Naive B cell (primary cell): ENCODE data around the gene ARHGAP24. TPM values are rescaled to one million over a fixed set of nuclear protein-coding genes. Genes with fewer than 3 reads are reported as not detected.
"Not testable (repeated sequence)": the region's sequence is repeated elsewhere in the genome, so short reads cannot be mapped to it uniquely, and the experiment has no call there.

Source experiments
- ATAC-seq, 2 donors: fragments of 150-1000 bp; cut with Tn5 transposase; 2 replicates each; pipeline ENCODE4 v1.10.0; 2021; ENCODE audit warnings: low read depth in 2 of 2, mild to moderate bottlenecking in 2 of 2, moderate library complexity in 2 of 2
- DNase-seq: peaks from one replicate; pipeline ENCODE4 v3.0.0; 2022
- H3K27ac Mint-ChIP-seq, 6 donors: one replicate each; pipeline ENCODE4 v1.8.0; 2020 to 2022; ENCODE audit warnings: mild to moderate bottlenecking in 6 of 6, mixed read lengths in 6 of 6, moderate library complexity in 5 of 6, inconsistent platforms in 2 of 6
- H3K27me3 Mint-ChIP-seq, 3 donors: one replicate each; pipeline ENCODE4 v1.8.0; 2021 to 2022; ENCODE audit warnings: mixed read lengths in 3 of 3, mild to moderate bottlenecking in 1 of 3
- H3K36me3 Mint-ChIP-seq, 2 donors: one replicate each; pipeline ENCODE4 v1.8.0; 2020 to 2022; ENCODE audit warnings: mixed read lengths in 2 of 2, inconsistent platforms in 1 of 2, mild to moderate bottlenecking in 1 of 2
- H3K4me1 Mint-ChIP-seq, 3 donors: one replicate each; pipeline ENCODE4 v1.8.0; 2020 to 2022; ENCODE audit warnings: mixed read lengths in 3 of 3, inconsistent platforms in 1 of 3, mild to moderate bottlenecking in 1 of 3, moderate library complexity in 1 of 3
- H3K4me3 Mint-ChIP-seq, 8 donors: one replicate each; pipeline ENCODE4 v1.8.0; 2020 to 2022; ENCODE audit warnings: mild to moderate bottlenecking in 8 of 8, mixed read lengths in 8 of 8, moderate library complexity in 8 of 8, inconsistent platforms in 2 of 8
- H3K9me3 Mint-ChIP-seq, 7 donors: one replicate each; pipeline ENCODE4 v1.8.0; 2020 to 2022; ENCODE audit warnings: mixed read lengths in 7 of 7, mild to moderate bottlenecking in 5 of 7, inconsistent platforms in 2 of 7, moderate library complexity in 1 of 7
- polyA plus RNA-seq, 6 donors: library from polyadenylated mRNA; unstranded; fragments of 300-500 nt; fragmentation: Illumina TruSeq; gene quantifications; one replicate each; pipeline ENCODE4 v1.2.3, GENCODE V29; 2021; ENCODE audit warnings: low read depth in 6 of 6

Gene ARHGAP24
- polyA plus RNA-seq, 6 donors from 2014 or later = 32.0 to 136 (median 109) TPM

DNA sequence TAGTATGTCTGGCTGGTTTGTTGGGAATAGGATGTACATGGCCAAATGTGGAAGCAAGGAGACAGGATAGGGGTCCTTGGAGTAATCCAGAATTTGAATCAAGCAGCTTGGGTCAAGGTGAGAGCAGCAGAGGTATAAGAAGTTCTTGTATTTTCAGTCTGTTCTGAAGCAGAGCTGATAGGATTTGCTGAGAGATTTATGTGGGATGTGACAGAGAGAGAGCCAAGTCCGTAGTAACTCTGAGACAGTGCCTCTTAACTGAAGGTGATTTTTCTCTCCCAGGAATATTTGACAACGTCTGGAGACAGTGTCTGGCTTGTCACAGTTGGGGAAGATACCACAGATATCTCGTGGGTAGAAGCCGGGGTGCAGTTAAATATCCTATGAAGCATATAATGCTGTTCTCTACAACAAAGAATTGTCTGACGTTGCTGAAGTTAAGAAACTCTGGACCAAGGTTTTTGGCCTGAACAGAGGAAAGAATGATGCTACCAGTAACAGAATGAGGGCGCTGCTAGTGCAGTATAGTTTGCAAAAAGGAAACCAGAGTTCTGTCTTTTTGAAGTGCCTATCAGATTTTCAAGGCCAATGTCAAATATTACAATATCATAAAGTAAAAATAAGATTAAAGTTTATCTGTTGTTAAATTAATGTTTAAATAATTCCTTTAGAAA lies 184.0 kb downstream of the ARHGAP24 start:
- DNase-seq (no peak), ATAC-seq (peak in 1 of 2 donors; percentile 38)
- Mint-ChIP-seq H3K4me1 (peaks cover 30 to 70% (median 32%) of the 10 kb centered on the region in 3 donors), H3K27ac (peak overlapping the region in 5 of 6 donors; percentile 75 to 95 (median 86)), H3K27me3 (no peaks in the 10 kb centered on the region), H3K36me3 (no peaks in the 10 kb centered on the region), H3K9me3 (peaks cover 0 to 7% (median 0%) of the 10 kb centered on the region in 7 donors), H3K4me3 (peak overlapping the region in 5 of 8 donors; percentile 10 to 69 (median 25))

DNA sequence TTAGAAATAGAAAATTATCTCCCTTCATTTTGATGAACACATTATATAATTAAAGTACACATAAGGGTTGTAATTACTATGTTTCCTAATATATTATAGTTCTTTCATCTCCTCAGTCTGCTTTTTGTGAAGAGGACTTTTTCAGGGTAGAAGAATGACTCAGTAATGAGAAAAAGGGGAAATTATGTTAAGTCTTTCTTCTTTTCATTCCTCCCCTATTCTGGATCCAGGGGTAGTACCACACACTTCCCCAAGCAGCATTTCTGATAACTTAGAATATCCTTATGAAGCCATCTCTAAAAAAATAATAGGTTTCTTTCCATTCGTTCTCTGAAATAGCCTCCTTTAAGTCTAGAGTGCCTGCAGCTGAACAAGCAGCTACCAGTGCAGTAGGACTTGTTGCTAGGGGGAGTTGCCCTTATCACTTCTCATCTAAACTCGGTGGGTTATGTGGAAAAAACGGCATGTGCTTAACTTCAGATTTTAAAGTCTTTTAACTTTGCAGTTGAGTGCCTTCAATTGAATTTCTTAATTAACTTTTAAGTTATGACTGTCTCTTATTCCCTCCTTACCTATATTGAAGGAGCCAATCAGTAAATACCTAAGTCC lies 184.8 kb downstream of the ARHGAP24 start:
- no peak for DNase-seq
- Mint-ChIP-seq H3K27me3 (no peaks in the 10 kb centered on the region), H3K27ac (peak overlapping the region; percentile 58 to 96 (median 86)), H3K9me3 (peaks cover 0 to 10% (median 2%) of the 10 kb centered on the region in 7 donors), H3K36me3 (no peaks in the 10 kb centered on the region), H3K4me1 (peaks cover 26 to 65% (median 32%) of the 10 kb centered on the region in 3 donors), H3K4me3 (peak overlapping the region in 7 of 8 donors; percentile 52 to 81 (median 78))
- peak; percentile 44 to 50 for ATAC-seq

DNA sequence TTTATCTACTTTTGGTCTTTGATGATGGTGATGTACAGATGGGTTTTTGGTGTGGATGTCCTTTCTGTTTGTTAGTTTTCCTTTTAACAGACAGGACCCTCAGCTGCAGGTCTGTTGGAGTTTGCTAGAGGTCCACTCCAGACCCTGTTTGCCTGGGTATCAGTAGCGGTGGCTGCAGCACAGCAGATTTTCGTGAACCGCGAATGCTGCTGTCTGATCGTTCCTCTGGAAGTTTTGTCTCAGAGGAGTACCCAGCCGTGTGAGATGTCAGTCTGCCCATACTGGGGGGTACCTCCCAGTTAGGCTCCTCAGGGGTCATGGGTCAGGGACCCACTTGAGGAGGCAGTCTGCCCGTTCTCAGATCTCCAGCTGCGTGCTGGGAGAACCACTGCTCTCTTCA lies 191.7 kb downstream of the ARHGAP24 start:
- H3K4me3 Mint-ChIP-seq, DNase-seq, H3K27me3 Mint-ChIP-seq, ATAC-seq: not testable (repeated sequence)
- H3K9me3 Mint-ChIP-seq = peaks cover 3 to 37% (median 19%) of the 10 kb centered on the region in 7 donors
- H3K27ac Mint-ChIP-seq = peak overlapping the region in 2 of 6 donors; percentile 39 to 87
- peaks cover 37 to 58% (median 39%) of the 10 kb centered on the region in 3 donors for H3K4me1 Mint-ChIP-seq
- H3K36me3 Mint-ChIP-seq = peaks cover 13 to 22% of the 10 kb centered on the region in 2 donors

DNA sequence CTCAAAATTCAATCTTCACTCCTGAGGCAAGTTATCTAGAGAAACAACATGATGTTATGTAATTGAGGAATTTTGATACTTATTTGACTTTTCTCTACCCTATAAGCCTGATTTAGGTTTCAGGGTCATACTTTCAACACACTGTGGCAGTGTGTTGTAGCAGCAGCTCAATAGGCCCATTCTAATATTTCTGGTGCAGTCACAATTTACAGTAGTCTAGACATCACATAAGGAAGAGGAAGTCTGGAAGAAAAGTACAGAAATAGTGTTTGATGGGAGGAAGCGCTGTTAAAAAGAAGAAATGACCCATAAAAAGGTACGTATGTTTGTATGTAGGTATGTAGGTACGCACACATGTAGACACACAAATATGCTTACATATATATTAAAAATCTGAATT lies 194.3 kb downstream of the ARHGAP24 start:
- Mint-ChIP-seq H3K4me1 (peaks cover 56 to 76% (median 60%) of the 10 kb centered on the region in 3 donors), H3K36me3 (peaks cover 18 to 22% of the 10 kb centered on the region in 2 donors), H3K27me3 (no peaks in the 10 kb centered on the region), H3K27ac (peak overlapping the region; percentile 37 to 96 (median 85)), H3K4me3 (peak overlapping the region in 6 of 8 donors; percentile 0 to 47 (median 27)), H3K9me3 (peaks cover 2 to 29% (median 12%) of the 10 kb centered on the region in 7 donors)
- DNase-seq = peak; percentile 57
- peak; percentile 93 to 94 for ATAC-seq

DNA sequence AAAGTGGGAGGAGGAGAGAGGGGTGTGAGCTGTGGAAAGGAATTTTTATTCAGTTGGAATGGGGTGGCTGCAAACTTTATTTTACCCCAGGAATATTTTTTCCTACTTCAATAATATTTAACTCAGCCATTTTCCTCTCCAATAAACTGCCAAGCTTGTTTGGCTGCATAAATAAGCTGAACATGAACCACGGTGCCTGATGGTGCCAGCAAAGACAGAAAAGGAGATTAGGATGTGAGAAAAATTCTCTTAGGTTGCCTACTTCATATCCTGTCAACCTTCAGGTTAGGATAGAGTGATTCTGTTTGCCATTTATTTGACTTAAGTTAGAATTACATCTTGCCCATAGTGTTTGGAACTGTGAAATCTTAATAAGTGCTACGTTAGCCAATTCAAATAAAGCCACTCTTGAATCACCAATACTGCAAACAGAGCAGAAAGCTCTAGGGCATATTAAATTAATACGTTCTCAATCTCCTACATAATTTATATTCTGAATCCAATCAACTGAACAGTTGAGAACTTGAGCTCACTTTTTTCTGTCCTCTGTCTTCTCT lies 195.1 kb downstream of the ARHGAP24 start:
- Mint-ChIP-seq H3K27me3 (no peaks in the 10 kb centered on the region), H3K9me3 (peaks cover 1 to 24% (median 11%) of the 10 kb centered on the region in 7 donors), H3K4me3 (peak overlapping the region in 5 of 8 donors; percentile 13 to 63 (median 51)), H3K36me3 (peaks cover 18 to 20% of the 10 kb centered on the region in 2 donors), H3K27ac (peak overlapping the region in 5 of 6 donors; percentile 5 to 95 (median 93)), H3K4me1 (peaks cover 56 to 84% (median 60%) of the 10 kb centered on the region in 3 donors)
- no peak for DNase-seq
- ATAC-seq = no peak

DNA sequence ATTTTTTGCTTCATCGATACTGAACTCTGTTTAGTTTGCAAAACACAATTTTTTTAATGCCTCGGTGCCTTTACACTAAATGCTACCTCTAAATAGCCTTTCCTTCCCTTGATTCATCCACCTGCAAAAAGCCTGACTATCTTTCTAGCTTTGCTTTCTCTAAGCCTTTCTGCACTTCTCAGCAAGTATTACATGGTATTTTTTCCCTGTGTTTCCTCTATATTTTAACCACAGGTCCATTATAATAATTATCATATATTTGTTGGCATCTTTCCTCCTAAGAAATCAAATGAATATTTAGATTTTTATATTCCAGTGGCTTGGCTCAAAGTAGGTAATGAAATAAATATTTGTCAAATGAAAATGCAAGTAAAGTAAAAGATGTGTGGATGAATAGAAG lies 196.2 kb downstream of the ARHGAP24 start:
- Mint-ChIP-seq H3K36me3 (peaks cover 11 to 13% of the 10 kb centered on the region in 2 donors), H3K27me3 (no peaks in the 10 kb centered on the region), H3K4me3 (peak overlapping the region in 4 of 8 donors; percentile 51 to 66 (median 61)), H3K9me3 (peaks cover under 1 to 15% (median 8%) of the 10 kb centered on the region in 7 donors), H3K27ac (peak overlapping the region in 4 of 6 donors; percentile 62 to 94 (median 78)), H3K4me1 (peaks cover 52 to 89% (median 55%) of the 10 kb centered on the region in 3 donors)
- ATAC-seq = no peak
- DNase-seq = no peak

DNA sequence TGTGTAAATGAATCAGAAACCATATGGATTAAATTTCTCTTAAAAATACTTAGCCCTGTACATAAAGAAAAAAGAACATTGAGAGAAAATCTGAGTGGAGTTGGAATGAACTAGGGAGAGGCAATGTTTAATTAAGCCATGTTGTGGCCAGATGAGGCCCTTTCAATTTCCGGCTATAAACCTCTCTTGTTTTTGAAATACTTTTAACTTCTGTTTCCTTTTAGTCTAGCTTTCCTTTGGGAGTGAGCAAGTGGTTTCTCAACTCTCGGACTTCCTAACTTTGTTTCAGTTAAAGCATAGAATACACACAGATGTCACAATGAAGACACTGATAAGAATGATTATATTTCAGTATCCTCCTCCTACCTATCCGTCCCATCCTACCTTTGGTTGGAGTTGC lies 197.2 kb downstream of the ARHGAP24 start:
- peak overlapping the region in 5 of 6 donors; percentile 44 to 94 (median 62) for H3K27ac Mint-ChIP-seq
- H3K36me3 Mint-ChIP-seq = peaks cover 18 to 19% of the 10 kb centered on the region in 2 donors
- no peaks in the 10 kb centered on the region for H3K27me3 Mint-ChIP-seq
- H3K9me3 Mint-ChIP-seq = peaks cover 0 to 9% (median 5%) of the 10 kb centered on the region in 7 donors
- H3K4me1 Mint-ChIP-seq = peaks cover 48 to 94% (median 57%) of the 10 kb centered on the region in 3 donors
- DNase-seq (no peak), ATAC-seq (no peak)
- H3K4me3 Mint-ChIP-seq = peak overlapping the region in 6 of 8 donors; percentile 0 to 71 (median 54)

DNA sequence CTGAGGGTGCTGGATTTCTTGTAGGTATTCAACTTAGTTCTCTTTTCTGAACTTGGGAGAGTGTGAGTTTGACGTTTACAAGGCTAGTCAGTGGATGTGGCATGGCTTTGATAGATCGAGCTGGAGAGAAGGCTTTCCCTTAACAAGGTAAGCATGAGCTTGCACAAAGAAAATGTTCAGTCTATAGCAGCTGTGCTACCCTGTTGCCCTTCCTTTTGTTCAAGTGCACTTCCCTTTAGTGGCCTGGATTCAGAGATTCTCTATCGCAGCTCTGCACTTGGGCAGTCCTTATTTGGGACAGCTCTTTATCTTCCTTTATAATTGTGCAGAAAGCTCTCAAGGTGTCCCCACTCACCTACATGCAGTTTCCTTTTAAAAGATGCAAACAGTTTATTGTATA lies 198.0 kb downstream of the ARHGAP24 start:
- Mint-ChIP-seq H3K4me3 (peak overlapping the region in 6 of 8 donors; percentile 9 to 66 (median 54)), H3K27me3 (no peaks in the 10 kb centered on the region), H3K9me3 (peaks cover 0 to 1% (median 0%) of the 10 kb centered on the region in 7 donors), H3K27ac (peak overlapping the region in 3 of 6 donors; percentile 78 to 94 (median 86)), H3K4me1 (peaks cover 52 to 94% (median 53%) of the 10 kb centered on the region in 3 donors), H3K36me3 (peaks cover 12 to 16% of the 10 kb centered on the region in 2 donors)
- no peak for DNase-seq
- ATAC-seq = no peak

DNA sequence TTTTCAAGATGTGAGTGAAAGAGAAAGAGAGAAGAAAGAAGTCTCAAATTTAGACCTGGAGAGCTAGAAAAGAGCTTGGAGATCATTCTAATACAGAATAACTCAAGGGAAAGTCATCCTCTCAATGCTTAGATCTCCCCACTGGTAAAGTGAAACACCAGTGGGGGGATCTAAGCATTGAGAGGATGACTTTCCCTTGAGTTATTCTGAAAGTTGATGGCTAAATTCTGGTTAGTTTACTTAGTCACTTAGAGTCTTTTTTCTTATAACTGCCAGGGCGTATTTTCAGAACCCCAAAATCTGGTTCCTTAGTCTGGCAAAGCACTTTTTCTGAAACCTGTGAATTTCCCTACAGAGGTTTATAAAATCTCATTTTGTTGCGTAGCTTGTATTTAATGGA lies 198.6 kb downstream of the ARHGAP24 start:
- H3K4me3 Mint-ChIP-seq = peak overlapping the region in 6 of 8 donors; percentile 9 to 72 (median 54)

DNA sequence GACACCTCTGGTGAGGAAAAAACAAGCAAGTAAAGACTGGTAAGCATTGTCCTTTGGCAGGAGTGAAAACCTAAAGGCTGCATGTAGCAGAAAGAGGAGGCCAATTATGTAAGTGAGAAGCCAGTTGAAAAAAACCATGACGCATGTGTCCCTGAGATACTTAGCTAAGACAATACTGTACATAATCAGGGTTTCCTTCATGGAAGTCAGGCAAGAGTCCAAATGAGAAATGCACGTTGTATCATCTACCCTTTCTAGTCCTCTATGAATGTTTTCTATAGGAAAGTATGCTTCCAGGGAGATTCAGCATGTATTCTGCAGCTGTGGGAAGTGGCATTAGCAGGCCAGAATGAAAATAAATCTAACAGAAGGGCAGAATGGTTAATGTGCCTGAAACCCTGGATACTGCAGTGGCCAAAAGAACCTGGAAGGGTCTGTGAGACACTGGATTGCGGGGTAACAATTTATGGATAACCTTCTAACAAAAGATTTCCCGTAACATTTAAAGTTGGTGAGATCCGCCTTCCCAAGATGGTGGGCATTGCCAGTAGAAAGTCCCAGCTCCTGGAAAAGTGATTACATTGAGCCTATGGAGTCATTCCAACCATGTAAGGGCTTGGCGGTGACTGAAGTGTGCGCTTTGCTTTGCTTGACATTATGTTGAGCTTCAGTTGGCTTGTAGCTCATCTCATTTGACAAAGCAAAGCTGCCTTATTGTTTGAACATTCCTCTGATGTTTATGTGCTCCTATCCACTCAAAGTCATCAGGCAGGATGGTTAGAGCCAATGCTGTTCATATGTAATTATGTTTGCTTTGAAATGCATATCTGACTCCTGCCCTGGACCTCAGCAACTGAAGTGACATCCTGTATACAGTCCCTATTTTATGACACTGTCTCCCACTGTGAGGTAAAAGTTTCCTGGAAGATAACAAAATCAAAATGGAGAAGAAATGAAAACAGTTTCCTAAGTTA lies 200.4 kb downstream of the ARHGAP24 start:
- Mint-ChIP-seq H3K27me3 (no peaks in the 10 kb centered on the region), H3K36me3 (peaks cover 16 to 20% of the 10 kb centered on the region in 2 donors), H3K9me3 (no peaks in the 10 kb centered on the region), H3K27ac (peak overlapping the region in 5 of 6 donors; percentile 1 to 94 (median 45)), H3K4me1 (peaks cover 57 to 95% (median 59%) of the 10 kb centered on the region in 3 donors), H3K4me3 (no peak overlapping the region)
- ATAC-seq = no peak
- DNase-seq = no peak

More for the DNA sequence above, 198.6 kb downstream of the ARHGAP24 start:
- H3K27ac Mint-ChIP-seq = peak overlapping the region in 3 of 6 donors; percentile 17 to 94 (median 36)
- peaks cover 51 to 94% (median 51%) of the 10 kb centered on the region in 3 donors for H3K4me1 Mint-ChIP-seq
- H3K36me3 Mint-ChIP-seq = peaks cover 12 to 16% of the 10 kb centered on the region in 2 donors
- DNase-seq = no peak
- no peak for ATAC-seq
- H3K9me3 Mint-ChIP-seq = no peaks in the 10 kb centered on the region
- H3K27me3 Mint-ChIP-seq = no peaks in the 10 kb centered on the region

DNA sequence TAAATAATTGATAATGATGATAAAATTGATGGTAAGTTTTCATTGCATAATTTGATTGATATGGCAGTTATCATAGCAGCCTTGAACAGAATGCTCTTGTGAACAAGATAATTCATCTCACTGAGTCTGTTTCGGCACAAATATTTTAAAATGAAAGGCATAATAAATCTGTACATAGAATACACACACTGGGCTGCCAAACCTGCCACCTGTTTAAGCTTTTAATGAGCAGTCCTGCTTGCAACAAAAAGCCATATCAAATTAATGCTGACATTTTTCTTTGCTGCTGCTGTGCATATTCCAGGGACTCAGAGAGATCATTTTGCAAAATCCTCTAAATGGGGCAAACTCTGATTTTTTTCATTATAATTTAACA lies 201.1 kb downstream of the ARHGAP24 start:
- no peak for ATAC-seq
- H3K9me3 Mint-ChIP-seq = no peaks in the 10 kb centered on the region
- peak overlapping the region in 2 of 6 donors; percentile 16 to 30 for H3K27ac Mint-ChIP-seq
- DNase-seq = no peak
- peak overlapping the region in 1 of 8 donors; percentile 1 for H3K4me3 Mint-ChIP-seq
- no peaks in the 10 kb centered on the region for H3K27me3 Mint-ChIP-seq
- H3K4me1 Mint-ChIP-seq = peaks cover 53 to 93% (median 56%) of the 10 kb centered on the region in 3 donors
- peaks cover 16 to 20% of the 10 kb centered on the region in 2 donors for H3K36me3 Mint-ChIP-seq

DNA sequence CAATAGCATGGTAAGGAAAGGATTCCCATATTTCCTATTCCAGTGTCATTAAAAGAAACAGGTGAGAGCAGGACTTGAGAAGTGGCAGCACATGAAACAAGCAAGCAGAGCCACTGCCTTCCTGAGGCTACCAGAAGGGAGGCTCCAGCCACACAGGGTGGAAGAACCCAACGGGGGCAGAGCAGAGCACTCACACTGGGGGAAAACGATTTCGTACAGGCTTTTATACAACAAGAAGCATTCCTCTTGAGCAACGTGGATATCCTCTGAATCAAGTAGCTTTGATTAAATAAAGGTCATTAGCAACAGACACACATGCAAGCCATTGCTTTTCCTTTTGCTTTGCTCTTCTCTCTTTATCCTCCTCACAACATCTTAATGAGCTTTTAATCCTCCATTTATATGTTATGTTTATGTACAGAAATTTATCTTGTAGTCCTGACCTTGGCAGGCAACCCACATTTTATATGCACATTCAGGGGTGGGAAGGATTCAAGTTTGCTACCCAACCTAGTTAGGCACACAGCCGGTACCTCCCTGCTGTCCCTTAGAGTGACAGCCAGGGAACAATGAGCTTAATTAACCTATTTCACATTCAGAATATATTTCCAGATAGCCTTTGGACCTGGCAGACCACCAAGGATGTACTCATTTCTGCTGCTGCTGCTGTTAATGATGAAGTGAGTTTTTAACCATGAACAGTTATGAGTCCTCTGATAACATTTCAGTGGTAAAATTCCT lies 202.1 kb downstream of the ARHGAP24 start:
- Mint-ChIP-seq H3K4me1 (peaks cover 54 to 93% (median 55%) of the 10 kb centered on the region in 3 donors), H3K36me3 (peaks cover 14 to 20% of the 10 kb centered on the region in 2 donors), H3K4me3 (peak overlapping the region in 1 of 8 donors; percentile 25), H3K27ac (peak overlapping the region in 4 of 6 donors; percentile 60 to 85 (median 76)), H3K27me3 (no peaks in the 10 kb centered on the region), H3K9me3 (no peaks in the 10 kb centered on the region)
- DNase-seq = no peak
- ATAC-seq = no peak
